HG03342 (cell line): Measurements from ENCODE around the gene GNAT2.

ENCODE experiments used
- ATAC-seq: cut with Tn5 transposase; IDR thresholded peaks from one replicate; pipeline ENCODE4 v1.9.1; 2021; ENCODE audit warnings: mild to moderate bottlenecking, moderate library complexity; ENCODE audit not compliant: unreplicated experiment

Gene GNAT2

GRCh38 chr1:109613361-109614147 lies 5.9 kb downstream of the GNAT2 start:
- ATAC-seq, result no peak

DNA sequence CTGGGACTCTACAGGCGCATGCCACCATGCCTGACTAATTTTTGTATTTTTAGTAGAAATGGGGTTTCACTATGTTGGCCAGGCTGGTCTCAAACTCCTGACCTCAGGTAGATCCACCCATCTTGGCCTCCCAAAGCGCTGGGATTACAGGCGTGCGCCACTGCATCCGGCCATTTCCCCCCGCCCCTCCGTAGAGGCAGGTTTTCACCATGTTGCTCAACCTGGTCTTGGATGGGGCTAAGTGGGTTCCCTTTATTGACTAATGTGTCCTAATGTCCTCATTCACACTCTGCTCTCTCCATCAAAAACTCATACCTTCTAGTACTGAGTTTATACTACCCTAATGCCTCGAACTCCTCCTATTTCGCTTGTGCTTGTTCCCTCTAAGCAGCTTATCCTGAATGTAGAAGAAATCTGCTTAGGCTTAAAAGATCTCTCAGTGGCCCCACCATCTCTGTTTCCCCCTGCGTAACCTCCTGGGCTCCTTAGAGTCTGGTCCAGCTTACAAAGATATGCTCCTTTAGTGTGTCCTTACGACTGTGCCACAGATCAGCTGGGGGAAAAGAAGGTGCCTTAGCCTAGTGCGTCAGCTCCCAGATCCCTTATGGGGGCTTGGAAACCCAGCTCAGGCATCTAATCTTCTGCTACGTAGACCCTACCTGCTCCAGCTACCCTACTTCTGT lies 8.0 kb downstream of the GNAT2 start:
- ATAC-seq, result no peak

GRCh38 chr1:109610609-109611307 lies 8.7 kb downstream of the GNAT2 start:
- ATAC-seq, result no peak

- ATAC-seq, result no peak
Measured at GRCh38 chr1:109609881-109610280, 9.5 kb downstream of the GNAT2 start.

GRCh38 chr1:109605381-109605780 lies 14.0 kb downstream of the GNAT2 start:
- no peak for ATAC-seq

DNA sequence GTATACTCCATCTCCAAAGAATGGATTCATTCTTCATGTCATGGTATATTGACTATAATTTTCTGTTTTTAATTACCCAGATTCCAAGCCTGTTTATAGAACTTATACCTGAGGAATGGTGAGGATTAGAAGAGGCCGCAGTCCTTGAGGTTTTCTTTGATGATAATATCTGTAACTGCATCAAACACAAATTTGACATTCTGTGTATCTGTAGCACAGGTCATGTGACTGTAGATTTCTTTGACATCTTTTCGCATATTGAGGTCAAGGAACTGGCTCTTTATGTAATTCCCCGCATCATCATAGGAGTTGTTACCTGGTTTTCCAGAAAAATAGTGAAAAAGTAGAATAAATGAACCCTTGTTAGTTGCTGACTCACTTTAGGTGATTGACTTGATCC lies 16.2 kb downstream of the GNAT2 start:
- no peak for ATAC-seq

DNA sequence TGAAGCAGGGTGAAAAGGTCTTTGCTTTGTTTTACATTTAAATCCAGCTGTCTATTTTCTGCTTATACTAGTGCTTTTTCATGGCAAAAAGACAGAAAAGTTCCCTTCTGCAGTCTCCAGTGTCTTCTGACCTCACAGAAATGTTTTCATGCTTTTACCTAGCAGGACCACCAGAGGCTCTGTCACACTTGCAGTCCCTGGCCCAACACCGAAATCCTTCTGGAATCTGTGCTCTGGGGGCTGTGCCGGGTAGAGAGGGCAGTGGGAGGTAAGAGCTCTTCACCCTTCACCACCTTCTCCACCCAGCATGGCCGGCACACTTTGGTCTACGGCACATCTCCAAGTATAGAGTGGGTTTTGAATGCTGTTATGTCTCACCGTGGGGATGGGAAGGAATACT lies 20.8 kb downstream of the GNAT2 start:
- no peak for ATAC-seq

DNA sequence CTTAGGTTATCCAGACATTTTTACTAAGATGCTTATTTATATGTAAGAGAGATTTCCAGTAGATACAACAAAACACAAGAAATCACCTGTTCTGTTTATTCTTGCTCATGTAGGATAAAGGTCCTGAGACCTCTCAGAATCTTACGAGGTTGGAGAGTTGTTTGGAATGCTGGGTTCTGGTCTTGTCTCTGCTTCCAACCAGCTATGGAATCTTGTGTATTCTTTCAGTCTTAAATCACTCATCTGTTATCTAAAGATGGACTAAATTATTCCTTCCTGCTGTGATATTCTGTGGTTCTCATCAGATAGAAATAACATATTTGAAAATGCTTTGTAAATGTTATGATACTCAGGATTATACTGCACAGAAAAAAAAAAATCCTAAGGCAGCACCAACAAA lies 21.3 kb downstream of the GNAT2 start:
- no peak for ATAC-seq

GRCh38 chr1:109595531-109595930 lies 23.9 kb downstream of the GNAT2 start:
- no peak for ATAC-seq

GRCh38 chr1:109592916-109593315 lies 26.5 kb downstream of the GNAT2 start:
- no peak for ATAC-seq

GRCh38 chr1:109589679-109590078 lies 29.7 kb downstream of the GNAT2 start:
- no peak for ATAC-seq

DNA sequence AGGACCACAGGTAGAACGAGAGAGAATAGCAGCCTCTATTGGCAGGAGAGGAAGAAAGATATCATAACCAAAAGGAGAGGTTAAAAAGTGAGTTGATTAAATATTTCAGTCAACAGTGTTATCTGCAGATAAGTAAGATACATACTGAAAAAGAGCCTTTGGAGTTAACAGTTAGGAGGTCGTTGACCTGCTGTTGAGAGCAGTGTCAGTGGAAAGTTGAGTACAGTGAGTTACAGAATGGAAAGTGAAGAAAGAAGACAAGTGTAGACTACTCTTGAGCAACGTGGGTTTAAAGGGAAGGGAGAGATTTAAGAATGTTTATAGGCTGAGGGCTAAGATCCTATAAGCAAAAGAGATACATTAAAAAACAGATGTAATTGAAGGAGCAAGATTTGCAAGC lies 30.2 kb downstream of the GNAT2 start:
- no peak for ATAC-seq

DNA sequence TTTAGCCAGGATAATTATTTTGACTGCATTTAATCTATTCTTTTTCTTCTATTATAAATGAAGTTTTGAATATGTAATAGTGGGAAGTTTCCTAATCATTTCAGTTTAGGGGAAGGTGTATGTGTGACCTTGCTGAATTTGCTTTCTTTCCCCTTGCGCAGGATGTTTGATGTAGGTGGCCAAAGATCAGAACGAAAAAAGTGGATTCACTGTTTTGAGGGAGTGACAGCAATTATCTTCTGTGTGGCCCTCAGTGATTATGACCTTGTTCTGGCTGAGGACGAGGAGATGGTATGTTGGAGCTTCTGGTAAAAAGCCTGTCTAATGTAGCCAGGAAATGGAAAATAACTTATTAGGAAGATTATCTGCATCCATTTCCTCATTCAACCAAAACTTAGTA lies 33.4 kb downstream of the GNAT2 start:
- no peak for ATAC-seq

GRCh38 chr1:109584766-109585165 lies 34.6 kb downstream of the GNAT2 start:
- no peak for ATAC-seq

DNA sequence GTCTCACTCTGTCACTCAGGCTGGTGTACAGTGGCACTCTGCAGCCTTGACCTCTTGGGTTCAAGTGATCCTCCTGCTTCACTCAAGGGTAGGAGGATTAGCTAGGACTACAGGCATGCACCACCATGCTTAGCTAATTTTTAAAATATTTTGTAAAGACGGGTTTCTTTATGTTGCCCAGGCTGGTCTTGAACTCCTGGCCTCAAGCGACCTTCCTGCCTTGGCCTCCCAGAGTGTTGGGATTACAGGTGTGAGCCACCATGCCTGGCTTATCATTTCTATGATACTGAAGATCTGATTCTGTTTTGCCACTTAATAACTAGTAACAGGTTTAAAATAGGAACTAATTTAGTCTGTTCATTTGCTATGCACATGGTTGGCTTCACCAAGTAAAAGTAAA lies 37.4 kb downstream of the GNAT2 start:
- ATAC-seq, result no peak

GRCh38 chr1:109579491-109579890 lies 39.9 kb downstream of the GNAT2 start:
- no peak for ATAC-seq

GRCh38 chr1:109578947-109579443 lies 40.4 kb downstream of the GNAT2 start:
- ATAC-seq, result no peak

DNA sequence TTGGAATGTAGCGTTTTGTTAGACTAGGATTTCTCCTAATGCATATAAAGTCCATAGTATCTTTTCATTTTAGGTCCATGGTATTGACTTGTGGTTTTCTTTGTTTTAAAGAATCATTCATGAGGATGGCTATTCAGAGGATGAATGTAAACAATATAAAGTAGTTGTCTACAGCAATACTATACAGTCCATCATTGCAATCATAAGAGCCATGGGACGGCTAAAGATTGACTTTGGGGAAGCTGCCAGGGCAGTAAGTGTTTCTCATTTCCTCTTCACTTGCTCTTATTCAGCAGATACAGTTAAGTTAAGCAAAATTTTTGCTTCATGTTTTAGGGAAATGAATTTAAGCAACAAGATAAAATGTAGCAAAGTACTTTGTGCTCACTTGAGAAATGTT lies 45.6 kb downstream of the GNAT2 start:
- ATAC-seq, result no peak

- ATAC-seq, result no peak
Measured at GRCh38 chr1:109570414-109570813, 49.0 kb downstream of the GNAT2 start.

GRCh38 chr1:109569323-109569722 lies 50.1 kb downstream of the GNAT2 start:
- no peak for ATAC-seq

DNA sequence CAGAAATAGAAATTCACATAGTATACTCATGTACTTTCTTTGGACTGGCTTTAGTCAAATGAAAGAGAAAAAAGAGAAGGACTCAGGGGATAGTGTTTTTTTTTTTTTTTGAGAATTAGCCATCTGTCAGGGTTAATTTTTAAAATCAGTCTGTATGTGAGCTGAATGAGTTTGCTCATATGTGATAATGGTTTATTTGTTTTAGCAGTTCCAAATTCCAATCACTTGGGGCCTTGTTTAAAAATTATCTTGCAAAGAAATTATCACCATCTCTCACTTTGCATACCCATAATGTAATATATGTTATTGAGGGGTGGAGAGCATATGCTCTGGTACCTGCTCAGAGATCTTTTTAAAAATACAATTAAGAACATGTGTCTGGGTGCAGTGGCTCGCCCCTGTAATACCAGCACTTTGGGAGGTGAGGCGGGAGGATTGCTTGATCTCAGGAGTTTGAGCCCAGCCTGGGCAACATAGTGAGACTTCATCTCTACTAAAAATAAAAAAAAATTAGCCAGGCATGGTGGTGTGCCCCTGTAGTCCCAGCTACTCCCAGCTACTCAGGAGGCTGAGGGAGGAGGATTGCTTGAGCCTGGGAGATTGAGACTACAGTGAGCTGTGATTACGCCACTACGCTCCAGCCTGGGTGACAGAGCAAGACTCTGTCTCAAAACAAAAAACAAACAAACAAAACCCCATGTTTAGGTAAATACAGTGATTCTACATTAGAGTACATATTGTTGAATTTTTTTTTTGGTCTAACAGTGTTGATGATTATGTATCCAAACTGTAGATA lies 51.3 kb downstream of the GNAT2 start:
- ATAC-seq, result no peak
